ENCODE results near the gene VAV3.

Gene VAV3

GRCh38 chr1:107545879-107546278, 419.1 kb downstream of the VAV3 start:
- TF ChIP-seq CTCF (IDR thresholded peaks at IDR 0.05; ENCODE audit: low read depth, low read length) = no peak
- no peak for DNase-seq (ENCODE audit: extremely low read depth, low read depth)

GRCh38 chr1:107545056-107545577, 419.9 kb downstream of the VAV3 start:
- TF ChIP-seq CTCF (IDR thresholded peaks at IDR 0.05; ENCODE audit: low read depth, low read length) = no peak
- no peak for DNase-seq (ENCODE audit: extremely low read depth, low read depth)

GRCh38 chr1:107544285-107544684, 420.7 kb downstream of the VAV3 start:
- no peak for TF ChIP-seq CTCF (IDR thresholded peaks at IDR 0.05; ENCODE audit: low read depth, low read length)
- no peak for DNase-seq (ENCODE audit: extremely low read depth, low read depth)

GRCh38 chr1:107541412-107541811, 423.6 kb downstream of the VAV3 start:
- TF ChIP-seq CTCF (IDR thresholded peaks at IDR 0.05; ENCODE audit: low read depth, low read length) = no peak
- DNase-seq (ENCODE audit: extremely low read depth, low read depth) = no peak

GRCh38 chr1:107538502-107538901, 426.5 kb downstream of the VAV3 start:
- TF ChIP-seq CTCF (IDR thresholded peaks at IDR 0.05; ENCODE audit: low read depth, low read length) = no peak
- DNase-seq (ENCODE audit: extremely low read depth, low read depth) = no peak

GRCh38 chr1:107536266-107536665, 428.7 kb downstream of the VAV3 start:
- no peak for TF ChIP-seq CTCF (IDR thresholded peaks at IDR 0.05; ENCODE audit: low read depth, low read length)
- DNase-seq (ENCODE audit: extremely low read depth, low read depth) = no peak

GRCh38 chr1:107535091-107535490, 429.9 kb downstream of the VAV3 start:
- no peak for DNase-seq (ENCODE audit: extremely low read depth, low read depth)
- no peak for TF ChIP-seq CTCF (IDR thresholded peaks at IDR 0.05; ENCODE audit: low read depth, low read length)
